K562 (cell line): Measurements from ENCODE around the gene SOX15. TPM values are rescaled to one million over a fixed set of nuclear protein-coding genes. Genes with fewer than 3 reads are reported as not detected.

Experiments
- ATAC-seq: fragments of 200-7000 bp; cut with Tn5 transposase; 3 replicates; pipeline ENCODE4 v1.9.1; 2020; ENCODE audit warnings: moderate library complexity
- BruUV-seq: library from RNA; stranded (reverse); fragments of 400-500 nt; replicated peaks from 2 replicates; lab custom pipeline; 2021; lab: Mats Ljungman, UMichigan
- CTCF ChIA-PET: fragments of 300-600 bp; formaldehyde crosslinking; extraction: SDS; loops from one replicate; lab custom pipeline; 2021; ENCODE audit warnings: low intra/inter-chr PET ratio; lab: Yijun Ruan, JAX
- POLR2A ChIA-PET: fragments of 300-600, 350-650 bp; sonication (Branson Sonifier 250); formaldehyde crosslinking; extraction: SDS; loops from one replicate; lab custom pipeline; 2021; ENCODE audit warnings: antibody characterized with exemption, inconsistent platforms; lab: Yijun Ruan, JAX
- DNase-seq, 4 experiments: peaks; one replicate each; pipeline versions ENCODE4 v3.0.0 to v3.0.0-alpha.2; 2011 to 2018; ENCODE audit warnings: low spot score in 3 of 4, mixed read lengths in 3 of 4; ENCODE audit errors: extremely low read depth in 1 of 4
- FAIRE-seq: peaks from 2 replicates; lab custom pipeline; 2011; peaks lifted over from hg19 to GRCh38; lab: Jason Lieb, UNC
- H2AFZ ChIP-seq: 2 replicates; pipeline ENCODE4 v1.6.0; 2011; ENCODE audit warnings: low read depth, low read length, control low read depth, inconsistent platforms
- H3K27ac ChIP-seq: fragments of 200-600 bp; 3 replicates; pipeline ENCODE4 v1.8.0; 2011; ENCODE audit warnings: low read depth, mild to moderate bottlenecking, control low read depth, inconsistent platforms, low read length, moderate library complexity, mixed read lengths; ENCODE audit errors: extremely low read depth
- H3K27me3 ChIP-seq, 2 experiments: fragments of 300-600 bp in 1 of 2; 2 replicates in 1 of 2; 3 replicates in 1 of 2; pipeline versions ENCODE4 v1.6.0 to v1.8.0; 2011; ENCODE audit warnings: inconsistent platforms in 2 of 2, low read length in 2 of 2, mild to moderate bottlenecking in 1 of 2, mixed read lengths in 1 of 2, moderate library complexity in 1 of 2; ENCODE audit not compliant: control insufficient read depth in 2 of 2, insufficient read depth in 2 of 2
- H3K36me3 ChIP-seq: fragments of 300-600 bp; 3 replicates; pipeline ENCODE4 v1.8.0; 2011; ENCODE audit warnings: mild to moderate bottlenecking, low read length, inconsistent platforms; ENCODE audit not compliant: control insufficient read depth, insufficient read depth
- H3K4me1 ChIP-seq, 2 experiments: fragments of 200-600 bp in 1 of 2; replicated peaks in 1 of 2; 2 replicates in 1 of 2; 3 replicates in 1 of 2; pipeline versions ENCODE4 v1.5.1 to v1.8.0; 2011; ENCODE audit warnings: inconsistent platforms in 2 of 2, low read length in 2 of 2, mild to moderate bottlenecking in 1 of 2, mixed read lengths in 1 of 2, moderate library complexity in 1 of 2; ENCODE audit not compliant: control insufficient read depth in 2 of 2, insufficient read depth in 2 of 2
- H3K4me2 ChIP-seq: 2 replicates; pipeline ENCODE4 v1.6.1; 2011; ENCODE audit warnings: low read length, control low read depth, inconsistent platforms, mixed read lengths; ENCODE audit not compliant: insufficient read depth
- H3K4me3 ChIP-seq: fragments of 200-600 bp; sonication (generic), shearing (Covaris generic); 2 replicates; pipeline ENCODE4 v1.5.1; 2016; ENCODE audit warnings: control low read depth, inconsistent platforms
- H3K79me2 ChIP-seq: fragments of 200-600 bp; 3 replicates; pipeline ENCODE4 v1.8.0; 2011; ENCODE audit warnings: low read length, inconsistent platforms; ENCODE audit not compliant: control insufficient read depth, insufficient read depth
- H3K9ac ChIP-seq, 2 experiments: 2 replicates each; pipeline versions ENCODE4 v1.6.0 to v1.6.1; 2011; ENCODE audit warnings: low read depth in 2 of 2, low read length in 2 of 2, control low read depth in 1 of 2, inconsistent platforms in 1 of 2, mild to moderate bottlenecking in 1 of 2, mixed read lengths in 1 of 2; ENCODE audit not compliant: insufficient read depth in 1 of 2
- H3K9me1 ChIP-seq: one replicate; pipeline ENCODE4 v1.6.0; 2011; ENCODE audit warnings: inconsistent platforms, mild to moderate bottlenecking, low read length, moderate library complexity; ENCODE audit not compliant: control insufficient read depth, insufficient read depth
- H3K9me3 ChIP-seq: replicated peaks from 2 replicates; pipeline ENCODE4 v1.5.1; 2011; ENCODE audit warnings: low read depth, low read length, inconsistent platforms; ENCODE audit not compliant: control insufficient read depth, insufficient read depth
- H4K20me1 ChIP-seq: replicated peaks from 2 replicates; pipeline ENCODE4 v1.6.1; 2011; ENCODE audit warnings: low read length, inconsistent platforms, mixed read lengths; ENCODE audit not compliant: control insufficient read depth, insufficient read depth
- ARID1B ChIP-seq: fragments of 450-650 bp; IDR thresholded peaks from 2 replicates; pipeline ENCODE4 v1.6.1; 2016; ENCODE audit warnings: antibody characterized with exemption, mild to moderate bottlenecking, inconsistent platforms
- CEBPB ChIP-seq: fragments of 450-650 bp; IDR thresholded peaks from 2 replicates; pipeline ENCODE4 v1.6.1; 2016; ENCODE audit warnings: missing genetic modification characterization, missing compliant biosample characterization
- HSF4 ChIP-seq: fragments of 250-450 bp; sonication (Bioruptor Pico); IDR thresholded peaks from 2 replicates; pipeline ENCODE4 v2.1.2; 2022; ENCODE audit warnings: mild to moderate bottlenecking, moderate library complexity, borderline replicate concordance
- KLF16 ChIP-seq: IDR thresholded peaks from 2 replicates; pipeline ENCODE4 v1.6.1; 2016; ENCODE audit warnings: antibody characterized with exemption
- NFE2L1 ChIP-seq: fragments of 450-650 bp; IDR thresholded peaks from 2 replicates; pipeline ENCODE4 v1.6.1; 2016; ENCODE audit warnings: missing genetic modification characterization, low read depth, mild to moderate bottlenecking, missing compliant biosample characterization, moderate library complexity, borderline replicate concordance
- RBFOX2 ChIP-seq: fragments of 200-400 bp; formaldehyde crosslinking; IDR thresholded peaks from 2 replicates; pipeline ENCODE4 v1.6.1; 2017; ENCODE audit warnings: low read depth, mild to moderate bottlenecking, low read length, moderate library complexity
- SMAD4 ChIP-seq: fragments of 250-450 bp; sonication (Bioruptor Pico); conservative IDR thresholded peaks from 2 replicates; pipeline ENCODE4 v1.8.0; 2021; ENCODE audit warnings: inconsistent platforms, mild to moderate bottlenecking, moderate library complexity
- TAL1 ChIP-seq: fragments of 450-650 bp; IDR thresholded peaks from 2 replicates; pipeline ENCODE4 v1.6.1; 2016; ENCODE audit warnings: mild to moderate bottlenecking
- TCF3 ChIP-seq: sonication (generic); formaldehyde crosslinking; IDR thresholded peaks from 2 replicates; pipeline ENCODE4 v1.4.0; 2020; ENCODE audit warnings: mild to moderate bottlenecking, missing genetic modification reagents
- TEAD4 ChIP-seq, 2 experiments: sonication (generic) in 1 of 2; formaldehyde crosslinking in 1 of 2; IDR thresholded peaks; 2 replicates each; pipeline versions ENCODE4 v1.6.1 to v1.8.0; 2012 to 2022; ENCODE audit warnings: borderline replicate concordance in 1 of 2, inconsistent platforms in 1 of 2, low read length in 1 of 2, mild to moderate bottlenecking in 1 of 2, missing genetic modification reagents in 1 of 2
- TFAM ChIP-seq: fragments of 250-450 bp; sonication (Bioruptor Pico); conservative IDR thresholded peaks from 2 replicates; pipeline ENCODE4 v1.5.0; 2021; ENCODE audit warnings: mild to moderate bottlenecking, moderate library complexity
- TRIM24 ChIP-seq, 2 experiments: fragments of 450-650 bp; IDR thresholded peaks; 2 replicates each; pipeline ENCODE4 v1.6.1; 2016
- ZNF431 ChIP-seq: sonication (generic); formaldehyde crosslinking; IDR thresholded peaks from 2 replicates; pipeline ENCODE4 v1.8.0; 2022; ENCODE audit warnings: mild to moderate bottlenecking, missing genetic modification reagents
- ZNF699 ChIP-seq: fragments of 250-450 bp; sonication (Bioruptor Pico); IDR thresholded peaks from 2 replicates; pipeline ENCODE4 v1.8.0; 2021; ENCODE audit warnings: mild to moderate bottlenecking, moderate library complexity; ENCODE audit not compliant: insufficient replicate concordance
- WGBS: fragments of 100-300 bp; shearing (Covaris generic); methylation state at CpG from one replicate; pipeline ENCODE4 v1.1.6; 2016; ENCODE audit warnings: low coverage, mixed read lengths; ENCODE audit not compliant: insufficient coverage; ENCODE audit errors: missing lambda C conversion rate; 5-methylcytosine and 5-hydroxymethylcytosine counted together
- in situ Hi-C: fragments of 300-500 bp; cut with MboI; formaldehyde crosslinking; loops from 4 replicates; pipeline ENCODE4 v1.15.0; 2018; ENCODE audit warnings: inconsistent platforms, mixed read lengths
- intact Hi-C: fragments of 100-400 bp; cut with micrococcal nuclease; formaldehyde crosslinking; loops from 2 replicates; pipeline ENCODE4 v1.14.2; 2022
- polyA plus RNA-seq, 8 experiments: library from polyadenylated mRNA; depleted of rRNA in 4 of 8; stranded (reverse) in 5 of 8; unstranded in 3 of 8; fragments of >200 nt; fragmentation: Nextera tagmentation in 2 of 8; fragmentation: Illumina TruSeq in 1 of 8; extraction: Ambion mirVana in 2 of 8; extraction: Trizol in 1 of 8; gene quantifications; 2 replicates each; pipeline versions ENCODE4 v1.2.1 to v1.2.3, GENCODE V29; 2011 to 2014; ENCODE audit warnings: inconsistent platforms in 1 of 8, missing spikeins in 1 of 8
- total RNA-seq, 7 experiments: library from RNA; depleted of rRNA in 6 of 7; stranded (reverse); fragments of >200 nt in 6 of 7; fragmentation: Illumina TruSeq in 2 of 7; extraction: Trizol in 2 of 7; gene quantifications; 2 replicates each; pipeline versions ENCODE4 v1.2.1 to v1.2.3, GENCODE V29; 2011 to 2021; ENCODE audit warnings: low replicate concordance in 1 of 7
- TF ChIP-seq, protein P1 (sequence below): fragments of 450-650 bp; formaldehyde crosslinking; IDR thresholded peaks from 2 replicates; pipeline ENCODE4 v1.4.0; 2022; ENCODE audit warnings: missing genetic modification characterization

SOX15 gene
- total and polyA plus RNA-seq, 9 of the 15 experiments (the other 6 are each of a cell fraction or from before 2014, with no cell fraction given), result 0.07 to 0.33 (median 0.19) TPM; not detected in 5

- in situ Hi-C loops (loop anchor here (10.0 to 25.0 kb wide), 2 partner anchors 199 to 516 kb away; partner anchors contain the start of genes KCTD11, SLC16A11, SLC16A13 and TMEM95), intact Hi-C loops (no loop called here)
- H3K4me1 ChIP-seq, result peaks cover 7 to 37% of the 10 kb centered on the region in 2 experiments; a peak in 4 of 5 replicates
- FAIRE-seq (no peak), DNase-seq (peak in 1 of 4 experiments; percentile 34), ATAC-seq (no peak; the same call in 2 of the 3 replicates)
- H3K36me3 ChIP-seq, result no peaks in the 10 kb centered on the region
- H3K9me3 ChIP-seq, result no peaks in the 10 kb centered on the region
- H3K9me1 ChIP-seq, result no peaks in the 10 kb centered on the region
- no peak overlapping the region for H3K9ac ChIP-seq
- no peak overlapping the region for H3K4me2 ChIP-seq
- ChIA-PET POLR2A (interaction anchor here (0.6 kb wide), 1 partner anchor 40 kb away, joined by 3 read pairs; no protein-coding TSS in a partner anchor), CTCF (no interaction called here)
- no TSS peak for BruUV-seq
- no peaks in the 10 kb centered on the region for H4K20me1 ChIP-seq
- WGBS, result 14% methylated on average over 1 of the region's 1 CpG
- H3K79me2 ChIP-seq, result no peaks in the 10 kb centered on the region
- no peaks in the 10 kb centered on the region for H3K27me3 ChIP-seq
- no peak overlapping the region for H2AFZ ChIP-seq
- no peak overlapping the region for H3K4me3 ChIP-seq
- H3K27ac ChIP-seq, result no peak overlapping the region
- TF ChIP-seq CEBPB (tag), result peak; percentile 58
- TF ChIP-seq KLF16, result peak; percentile 39; the same call in 1 of the 2 replicates
- TF ChIP-seq NFE2L1 (tag), result no peak
- peak; percentile 80 for TF ChIP-seq TEAD4 (IDR thresholded peaks at IDR 0.05; ENCODE audit: low read length)
- TF ChIP-seq TEAD4 (CRISPR knock-in tag; IDR thresholded peaks at IDR 0.05; ENCODE audit: borderline replicate concordance), result no peak
- TF ChIP-seq RBFOX2, result no peak
- TF ChIP-seq TRIM24 (IDR thresholded peaks at IDR 0.05), result peak; percentile 28 to 61; a peak in 1 of 4 replicates
- TF ChIP-seq TAL1, result peak; percentile 73; the same call in 1 of the 2 replicates
- TF ChIP-seq ZNF699 (CRISPR knock-in tag), result no peak
- TF ChIP-seq, protein P1, sequence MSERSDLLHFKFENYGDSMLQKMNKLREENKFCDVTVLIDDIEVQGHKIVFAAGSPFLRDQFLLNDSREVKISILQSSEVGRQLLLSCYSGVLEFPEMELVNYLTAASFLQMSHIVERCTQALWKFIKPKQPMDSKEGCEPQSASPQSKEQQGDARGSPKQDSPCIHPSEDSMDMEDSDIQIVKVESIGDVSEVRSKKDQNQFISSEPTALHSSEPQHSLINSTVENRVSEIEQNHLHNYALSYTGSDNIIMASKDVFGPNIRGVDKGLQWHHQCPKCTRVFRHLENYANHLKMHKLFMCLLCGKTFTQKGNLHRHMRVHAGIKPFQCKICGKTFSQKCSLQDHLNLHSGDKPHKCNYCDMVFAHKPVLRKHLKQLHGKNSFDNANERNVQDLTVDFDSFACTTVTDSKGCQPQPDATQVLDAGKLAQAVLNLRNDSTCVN (CRISPR knock-in tag), result no peak
- TF ChIP-seq ZNF431, result no peak
- 0 out of 2 replicates have a peak, but pooled peaks have one; percentile 24 for TF ChIP-seq SMAD4 (CRISPR knock-in tag)
- TF ChIP-seq ARID1B, result peak; percentile 71
- peak; percentile 70 for TF ChIP-seq TCF3 (CRISPR knock-in tag)
- TF ChIP-seq HSF4 (CRISPR knock-in tag), result no peak
- TF ChIP-seq TFAM (CRISPR knock-in tag), result no peak
These were observed 36.5 kb downstream of the SOX15 start for GRCh38 chr17:7553356-7553755.
